HL-60/S4 treated with retinoic acid at 250 ng/mL for 4 days and 3 days (cell line): ENCODE results near the gene TAL1.

Source experiments
- in situ Hi-C: fragments of 300-500 bp; cut with MboI; formaldehyde crosslinking; loops from 2 replicates; pipeline ENCODE4 v1.7.0; 2022; ENCODE audit warnings: low sequenced_read_pairs

The TAL1 gene

DNA sequence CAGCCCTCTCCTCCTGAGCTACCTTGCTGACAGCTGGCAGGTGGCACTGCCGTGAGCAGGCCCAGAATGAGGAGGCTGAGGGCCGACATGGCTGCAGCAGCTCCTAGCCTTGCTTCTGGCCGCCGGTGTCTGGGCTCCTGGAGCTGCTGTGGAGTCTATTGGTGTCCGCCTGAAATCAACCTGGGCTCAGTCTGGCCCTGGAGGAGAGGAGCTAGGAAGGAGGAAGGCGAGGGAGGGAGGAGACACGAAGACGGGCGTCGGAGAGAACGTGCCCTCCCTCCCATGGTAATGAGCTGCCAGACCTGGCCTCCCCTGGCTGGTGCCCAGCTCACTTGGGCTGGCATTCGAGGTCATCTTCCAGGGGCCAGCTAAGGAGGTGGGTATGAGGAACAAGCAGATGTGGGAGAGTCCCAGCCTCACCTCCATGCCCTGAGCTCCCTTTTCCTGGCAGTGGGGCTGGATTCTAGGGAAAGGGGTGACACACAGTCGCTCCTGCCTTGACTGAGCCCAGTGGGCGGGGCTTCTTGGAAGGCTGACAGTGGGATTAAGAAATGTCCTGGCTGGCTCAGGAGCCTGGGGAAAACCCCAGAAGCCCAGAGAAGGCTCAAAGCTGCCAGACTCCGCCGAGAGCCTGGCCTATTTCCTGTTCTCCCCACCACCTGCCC lies 42.0 kb downstream of the TAL1 start, which contains the start of gene PDZK1IP1:
Gene PDZK1IP1, minus strand, starts transcription at position 193 of the 665 bp plus-strand sequence. Its CDS starts 104 bp downstream, at position 89.
- in situ Hi-C loops, result loop anchor here (25.0 kb wide), 1 partner anchor 522 kb away; no protein-coding TSS in a partner anchor

DNA sequence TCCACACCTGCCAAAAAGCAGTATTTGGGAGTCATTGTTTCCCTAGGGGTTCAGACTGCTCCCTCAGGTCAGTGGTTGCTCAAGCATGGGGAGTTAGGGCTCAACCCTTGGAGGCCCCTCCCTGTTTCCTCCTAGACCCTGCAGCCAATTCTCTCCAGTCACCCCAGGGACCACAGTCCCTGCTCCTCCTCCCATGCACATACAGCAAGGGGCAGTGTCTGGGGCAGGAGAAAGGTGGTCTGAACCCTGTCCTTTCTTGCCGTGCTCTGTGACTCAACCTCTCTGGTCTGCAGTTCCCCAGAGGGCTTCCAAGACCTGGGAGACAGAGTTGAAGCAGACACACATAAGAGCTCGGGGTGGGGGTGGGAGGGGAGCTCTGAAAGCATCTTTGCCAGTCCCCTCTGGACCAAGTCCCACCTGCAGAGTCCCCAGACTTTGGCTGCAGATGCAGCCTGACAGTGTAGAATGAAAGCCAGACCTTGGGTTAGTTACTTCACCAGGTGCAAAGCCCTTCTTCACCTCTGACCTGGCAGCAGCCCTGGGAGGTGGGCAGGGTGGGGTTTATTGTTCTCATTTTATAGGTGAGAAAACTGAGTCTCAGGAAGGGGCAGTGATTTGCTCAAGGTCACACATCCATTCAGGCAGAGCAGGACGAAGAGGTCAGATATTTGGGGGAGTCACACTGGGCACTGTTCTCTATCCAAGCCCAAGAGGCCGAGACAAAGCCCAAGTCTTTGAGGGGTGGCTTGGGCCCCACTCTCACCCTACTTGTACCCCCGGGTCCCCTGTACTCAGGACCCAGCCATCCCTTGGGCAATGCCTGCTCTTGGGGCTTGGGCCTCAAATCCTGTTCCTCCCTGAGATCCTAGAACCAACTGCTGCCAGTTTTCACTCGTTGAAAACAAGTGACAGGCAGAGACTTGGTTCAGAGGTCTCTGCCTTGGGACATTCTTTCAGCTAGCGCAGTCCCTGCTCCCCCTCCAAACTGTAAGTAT lies 42.9 kb downstream of the TAL1 start:
- in situ Hi-C loops, result loop anchor here (25.0 kb wide), 1 partner anchor 523 kb away; no protein-coding TSS in a partner anchor

DNA sequence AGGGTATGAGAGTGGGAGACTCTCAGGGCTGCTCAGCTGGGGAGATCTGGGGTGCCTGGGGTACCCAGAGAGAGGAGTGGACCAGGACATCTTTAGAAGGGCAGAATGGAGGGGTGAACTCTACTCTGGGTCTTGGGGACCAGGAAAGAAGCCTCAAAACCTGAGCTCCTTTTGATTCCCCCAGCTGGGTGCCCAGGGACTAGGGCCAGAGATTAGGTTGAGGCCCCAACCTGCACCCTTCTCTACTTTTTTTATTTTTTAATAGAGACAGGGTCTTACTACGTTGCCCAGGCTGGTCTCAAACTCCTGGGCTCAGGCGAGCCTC lies 44.1 kb downstream of the TAL1 start:
- in situ Hi-C loops, result loop anchor here (25.0 kb wide), 1 partner anchor 524 kb away; no protein-coding TSS in a partner anchor

DNA sequence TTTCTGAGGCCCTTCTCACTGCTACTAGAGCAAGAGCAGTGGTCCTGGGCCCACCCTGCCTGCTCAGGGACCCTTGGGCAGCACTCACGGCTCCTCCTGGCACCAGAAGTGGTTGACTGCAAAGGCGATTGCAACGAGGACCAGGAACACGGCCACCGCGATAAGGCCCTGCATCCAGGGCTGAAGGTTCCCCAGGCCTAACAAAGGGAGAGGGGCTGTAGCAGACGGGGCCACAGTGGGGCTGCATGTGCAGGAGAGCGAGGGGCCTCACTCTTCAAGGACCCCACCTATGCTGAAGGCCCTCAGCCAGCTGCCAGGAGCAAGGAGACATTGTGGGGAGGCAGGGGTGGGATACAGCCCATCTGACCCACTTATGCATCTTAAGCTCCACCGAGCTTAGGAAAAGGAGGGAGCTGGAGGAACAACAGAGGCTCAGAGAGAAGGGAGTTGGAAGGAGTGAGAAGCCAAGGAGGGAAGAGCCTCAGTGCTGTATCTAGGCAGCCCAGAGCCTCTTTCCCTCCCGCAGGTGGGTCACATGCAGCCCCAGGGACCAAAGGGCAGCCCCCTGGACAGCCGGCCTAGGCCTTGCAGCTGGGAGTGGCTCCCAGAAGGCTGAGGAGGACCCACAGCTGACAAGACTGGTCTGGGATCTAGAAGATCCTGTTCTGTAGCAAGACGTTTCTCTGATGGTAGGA lies 44.6 kb downstream of the TAL1 start:
- in situ Hi-C loops, result loop anchor here (25.0 kb wide), 1 partner anchor 525 kb away; no protein-coding TSS in a partner anchor

DNA sequence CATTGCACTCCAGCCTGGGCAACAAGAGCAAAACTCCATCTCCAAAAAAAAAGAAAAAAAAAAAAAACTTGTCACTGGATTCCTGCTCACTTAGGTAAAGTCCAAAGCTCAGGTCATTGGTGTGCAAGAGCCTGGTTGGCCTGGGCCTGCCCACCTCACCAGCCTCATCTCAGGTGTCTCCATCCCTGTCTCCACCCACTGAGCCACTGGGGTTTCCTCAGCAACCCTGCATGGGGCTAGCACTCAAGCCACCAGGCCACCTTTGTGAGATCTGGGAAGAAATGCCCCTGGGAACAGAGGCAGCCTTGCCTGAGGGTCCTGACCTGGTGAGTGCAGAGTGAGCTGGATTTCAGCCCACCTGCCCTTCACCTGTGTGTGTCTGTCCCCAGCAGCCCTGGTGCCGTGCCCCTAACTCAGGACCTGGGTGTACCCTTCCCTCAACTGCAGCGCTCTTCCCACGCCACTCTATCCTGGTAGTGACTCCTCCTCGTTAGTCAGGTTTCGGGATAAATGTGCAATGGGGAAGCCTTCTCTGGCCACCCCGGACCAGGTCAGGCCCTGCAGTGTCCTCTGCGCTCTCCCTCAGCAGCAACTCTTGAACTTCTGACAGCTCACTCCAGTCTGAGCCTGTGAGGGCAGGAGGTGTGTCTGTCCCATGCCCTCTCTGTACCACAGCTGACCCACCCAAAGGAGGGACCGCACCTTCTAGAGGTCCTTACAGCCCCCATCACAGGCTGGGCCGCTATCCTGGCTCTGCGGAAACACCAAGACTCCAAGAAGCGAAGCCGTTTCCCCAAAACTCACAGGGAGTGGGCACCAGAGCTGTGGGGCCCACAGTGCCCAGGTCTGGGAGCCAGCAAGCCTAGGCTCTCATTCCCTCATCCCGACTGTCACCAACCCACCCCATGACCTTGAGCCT lies 45.5 kb downstream of the TAL1 start:
- in situ Hi-C loops, result loop anchor here (25.0 kb wide), 1 partner anchor 526 kb away; no protein-coding TSS in a partner anchor

DNA sequence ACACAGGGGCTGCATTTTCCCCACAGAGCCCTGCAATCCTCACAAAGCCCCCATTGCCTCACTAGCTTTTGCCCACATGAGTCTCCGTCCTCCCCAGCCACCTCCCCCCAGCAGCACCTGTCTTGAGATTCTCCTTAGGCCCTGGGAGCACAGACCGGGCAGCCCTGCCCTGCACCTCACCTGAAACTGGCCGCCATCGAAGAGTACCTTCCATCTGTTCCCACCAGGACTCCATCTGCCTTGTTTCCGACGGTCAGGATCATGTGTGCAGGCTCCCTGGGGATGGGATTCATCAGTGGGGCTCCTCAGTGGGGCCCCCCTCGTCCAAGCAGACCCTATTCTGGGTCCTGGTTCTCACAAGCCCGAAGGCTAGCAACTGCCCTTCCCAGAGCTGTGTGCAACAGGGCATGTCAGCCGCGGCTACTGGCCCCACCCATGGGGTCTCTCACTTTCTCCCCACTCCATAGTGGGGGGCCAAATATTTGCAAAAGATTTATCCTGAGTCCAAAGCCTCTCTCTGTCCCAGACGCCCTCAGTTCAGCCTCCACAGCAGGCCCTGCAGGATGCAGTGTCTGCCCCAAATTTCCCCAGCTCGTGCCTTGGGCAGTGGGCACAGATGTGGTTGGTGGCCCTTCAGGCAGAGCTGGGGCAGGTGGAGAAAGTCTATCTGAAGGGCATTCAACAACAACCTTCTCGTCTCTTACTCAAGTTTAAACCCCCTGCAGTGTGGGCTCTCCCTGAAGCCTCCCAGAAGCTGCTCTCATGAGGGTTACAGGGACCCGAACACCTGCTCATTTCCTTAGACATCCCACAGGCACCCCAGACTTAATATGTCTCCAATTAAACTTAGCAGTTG lies 47.0 kb downstream of the TAL1 start:
- in situ Hi-C loops, result loop anchor here (25.0 kb wide), 1 partner anchor 527 kb away; no protein-coding TSS in a partner anchor

DNA sequence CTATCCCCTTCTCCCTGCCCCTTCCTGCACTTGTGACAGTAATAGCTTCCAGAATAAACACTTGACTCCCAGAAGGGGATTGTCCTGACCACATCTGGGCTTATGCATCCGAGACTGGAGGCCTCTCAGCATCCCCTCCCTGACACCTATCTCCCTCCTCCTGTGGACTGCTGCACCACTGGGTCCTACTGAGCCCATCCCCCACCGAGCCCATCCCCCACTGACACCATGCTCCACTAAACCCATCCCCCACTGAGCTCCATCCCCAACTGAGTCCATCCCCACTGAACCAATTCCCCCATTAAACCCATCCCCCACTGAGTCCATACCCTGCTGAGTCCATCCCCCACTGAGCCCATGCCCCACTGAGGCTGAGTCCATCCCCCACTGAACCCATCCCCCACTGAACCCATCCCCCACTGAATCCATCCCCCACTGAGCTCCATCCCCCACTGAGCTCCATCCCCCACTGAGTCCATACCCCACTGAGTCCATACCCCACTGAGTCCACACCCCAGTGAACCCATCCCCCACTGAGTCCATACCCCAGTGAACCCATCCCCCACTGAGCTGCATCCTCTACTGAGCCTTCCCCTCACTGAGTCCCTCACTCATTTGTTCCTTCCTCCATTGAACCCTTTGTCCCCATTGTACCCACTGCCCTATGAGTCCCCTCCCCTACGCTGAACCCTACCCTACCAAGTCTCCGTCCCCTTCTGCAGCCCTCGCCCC lies 47.8 kb downstream of the TAL1 start:
- in situ Hi-C loops, result loop anchor here (25.0 kb wide), 1 partner anchor 528 kb away; no protein-coding TSS in a partner anchor

DNA sequence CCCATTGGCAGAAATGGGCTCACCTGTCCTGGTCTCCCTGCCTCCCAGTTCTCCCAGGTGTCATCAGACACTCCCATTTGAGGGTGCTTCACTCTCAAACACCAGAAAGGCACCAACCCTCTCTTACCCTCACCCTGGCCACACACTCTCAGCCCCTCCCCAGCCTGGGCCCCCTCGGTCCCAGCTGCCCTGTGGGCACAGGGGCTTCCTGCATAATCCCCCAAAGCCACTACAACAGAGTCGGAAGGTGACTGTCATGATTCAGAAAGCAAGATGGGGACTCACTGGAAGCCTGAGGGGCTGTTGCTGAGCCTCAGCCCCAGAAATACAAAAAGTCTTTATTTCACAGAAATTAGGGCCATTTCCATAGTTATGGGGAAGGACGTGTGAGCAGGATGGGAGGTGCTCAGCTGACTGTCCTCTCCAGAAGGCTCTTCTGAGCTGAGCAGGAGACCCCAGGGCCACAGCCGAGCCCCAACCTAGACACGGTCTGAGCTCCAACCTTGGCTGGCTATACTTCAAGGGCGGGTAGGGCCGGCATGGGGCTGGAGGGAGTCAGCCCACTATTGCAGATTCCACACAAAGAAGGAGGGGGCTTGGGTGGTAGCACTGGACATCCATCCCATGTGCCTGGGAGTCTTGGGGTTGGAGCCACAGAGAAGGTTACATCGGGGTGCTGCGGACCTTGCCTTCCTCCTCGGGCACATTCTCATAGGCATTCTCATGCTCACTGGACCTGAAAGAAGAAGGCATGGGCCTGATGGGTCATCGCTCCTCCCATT lies 48.5 kb downstream of the TAL1 start:
- in situ Hi-C loops, result loop anchor here (25.0 kb wide), 1 partner anchor 529 kb away; no protein-coding TSS in a partner anchor

DNA sequence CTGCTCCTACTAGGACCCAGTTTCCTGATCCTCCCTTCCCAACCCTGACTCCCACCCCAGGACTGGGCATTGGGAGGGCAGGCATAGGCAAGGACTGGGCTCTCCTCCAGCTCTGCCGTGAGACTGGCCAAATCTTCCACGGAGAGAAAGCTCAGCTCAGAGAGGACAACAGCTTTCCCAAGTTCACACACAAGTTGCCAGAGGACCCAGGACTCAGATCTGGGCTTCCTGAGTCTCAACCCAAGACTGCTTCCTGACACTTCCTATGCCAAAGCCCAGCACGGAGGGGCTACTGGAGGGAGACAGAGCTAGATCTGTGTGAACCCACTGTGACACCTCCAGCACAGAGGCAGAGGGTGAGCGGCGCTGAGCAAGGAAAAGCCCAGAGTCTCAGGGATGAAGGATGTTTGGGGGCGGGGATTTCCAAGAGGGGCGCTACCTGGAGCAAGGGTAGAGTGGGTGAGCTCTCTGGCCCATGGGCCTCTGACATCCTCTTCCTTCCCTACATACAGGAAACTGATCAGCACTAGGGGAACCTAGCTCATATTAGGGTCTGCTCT lies 49.3 kb downstream of the TAL1 start:
- in situ Hi-C loops, result loop anchor here (25.0 kb wide), 1 partner anchor 530 kb away; no protein-coding TSS in a partner anchor

DNA sequence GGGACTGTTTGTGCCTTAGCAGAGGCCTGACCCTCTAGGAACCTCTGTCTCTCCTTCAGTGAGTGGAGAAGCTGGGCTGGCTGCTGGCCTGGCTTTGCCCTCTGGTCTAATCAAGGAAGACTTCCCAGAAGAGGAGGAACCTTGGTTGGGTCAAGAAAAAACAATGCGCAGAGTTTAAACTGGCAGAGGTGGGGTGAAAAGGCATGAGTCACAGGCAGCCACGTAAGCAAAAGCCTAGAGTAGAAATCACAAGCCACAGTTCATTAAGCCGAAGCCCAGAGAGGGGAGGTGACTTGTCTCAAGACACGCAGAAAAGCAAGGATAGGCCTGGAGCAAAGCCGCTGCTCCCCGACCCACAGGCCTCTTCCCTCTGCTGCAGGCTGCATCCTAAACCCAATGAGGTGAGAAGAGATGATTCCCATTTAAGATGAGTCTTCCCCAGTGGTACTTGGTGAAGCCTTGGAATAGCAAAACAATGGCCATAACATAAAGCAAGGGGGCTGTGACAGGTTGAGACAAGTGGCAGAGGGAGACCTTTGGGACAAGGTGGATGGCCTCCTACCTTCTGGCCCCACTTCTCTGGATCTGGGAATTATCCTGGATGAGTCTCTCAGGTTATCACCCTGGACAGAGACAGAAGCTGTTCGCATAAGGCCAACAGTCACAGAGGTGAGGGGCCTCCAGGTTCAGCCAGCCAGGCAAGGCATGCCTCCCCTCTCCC lies 49.9 kb downstream of the TAL1 start:
- in situ Hi-C loops, result loop anchor here (25.0 kb wide), 1 partner anchor 530 kb away; no protein-coding TSS in a partner anchor

DNA sequence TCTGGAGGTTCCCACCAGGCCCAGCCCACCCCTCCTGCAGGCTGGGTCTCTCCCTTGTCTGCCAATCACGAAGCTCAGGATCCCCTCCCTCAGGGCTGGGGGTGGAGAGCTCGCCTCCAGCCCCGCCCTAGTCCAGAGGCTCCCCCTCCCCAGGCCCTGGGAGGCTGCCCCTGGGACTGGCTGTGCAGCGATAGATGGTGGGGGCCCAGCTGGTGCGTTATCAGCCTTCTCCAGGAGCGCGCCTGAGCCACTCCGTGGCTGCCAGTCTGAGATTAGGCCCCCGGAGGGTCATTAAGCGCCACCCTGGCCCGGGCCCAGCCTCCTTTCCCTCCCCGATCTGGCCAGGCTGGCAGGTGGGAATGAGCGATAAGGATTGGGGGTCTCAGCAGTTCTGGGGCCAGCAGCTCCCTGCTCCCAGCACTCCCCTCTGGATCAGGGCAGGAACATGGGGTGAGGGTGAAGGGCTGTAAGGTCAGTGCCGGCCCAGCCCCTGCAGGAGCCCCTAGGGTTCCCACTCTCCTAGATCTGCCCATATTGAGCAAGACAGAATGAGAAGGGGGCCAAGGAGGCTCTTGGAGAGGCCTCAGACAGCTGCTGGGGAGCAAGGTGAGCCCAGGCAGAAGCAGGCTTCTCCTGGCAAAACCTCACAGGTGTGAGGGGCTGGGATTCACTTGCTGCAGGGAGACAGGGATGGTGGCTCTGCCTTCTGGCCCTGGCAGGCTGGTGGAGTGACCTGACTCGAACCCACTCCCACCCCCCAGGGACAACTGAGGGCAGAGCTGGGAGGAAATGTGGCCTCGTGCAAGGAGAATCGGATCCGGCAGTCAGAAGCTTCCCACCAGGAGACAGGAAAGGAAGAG lies 50.7 kb downstream of the TAL1 start:
- in situ Hi-C loops, result loop anchor here (25.0 kb wide), 1 partner anchor 531 kb away; no protein-coding TSS in a partner anchor

DNA sequence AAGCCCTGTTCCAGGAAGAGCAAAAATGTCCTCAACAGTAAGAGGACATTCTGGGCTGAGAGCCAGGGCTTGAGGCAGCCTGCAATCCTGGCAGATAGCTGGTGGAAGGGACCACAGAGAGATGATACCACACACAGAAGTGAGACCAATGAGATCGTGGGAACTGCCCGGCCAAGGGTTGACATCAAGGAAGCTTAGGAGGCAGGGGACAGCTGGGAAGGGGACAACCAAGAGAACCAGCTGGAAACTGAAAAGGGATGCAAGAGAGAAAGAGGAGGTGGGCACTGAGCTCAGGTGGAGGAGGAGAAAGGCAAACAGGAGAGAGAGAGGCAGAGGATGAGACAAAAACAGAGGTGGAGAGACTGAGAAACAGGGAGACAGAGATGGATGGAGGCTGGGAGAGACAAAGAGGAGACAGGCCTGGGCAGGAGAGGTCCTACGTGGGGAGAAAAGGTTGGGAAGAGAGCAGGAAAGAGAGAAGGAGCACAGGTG lies 51.4 kb downstream of the TAL1 start:
- in situ Hi-C loops, result loop anchor here (25.0 kb wide), 1 partner anchor 532 kb away; no protein-coding TSS in a partner anchor

DNA sequence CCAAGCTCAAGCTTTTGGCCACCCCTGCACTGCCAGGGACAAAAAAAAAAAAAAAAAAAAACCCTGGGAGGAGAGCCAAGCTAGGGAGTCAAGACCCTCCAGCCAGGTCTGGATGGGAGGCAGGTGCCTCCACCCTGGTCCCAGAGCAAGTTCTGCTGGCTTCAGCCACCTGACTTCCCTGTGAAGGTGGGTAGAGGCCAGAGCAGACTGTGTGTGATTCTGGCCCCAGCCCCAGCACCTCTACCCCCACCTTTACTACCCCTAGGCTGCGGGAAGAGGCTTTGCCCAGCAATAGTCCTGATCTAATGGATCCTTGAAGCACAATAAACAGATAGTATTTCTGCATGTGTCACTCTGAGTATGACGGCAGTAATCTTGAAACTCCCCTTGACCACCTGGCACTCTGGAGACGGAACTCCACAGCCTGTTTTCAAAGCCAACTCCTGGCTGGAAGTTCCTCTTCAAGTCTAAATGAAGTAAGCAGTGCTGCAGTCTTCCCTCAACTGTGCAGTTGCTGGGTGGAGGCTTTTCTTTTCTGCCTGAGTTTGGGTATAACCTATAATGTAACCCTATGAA lies 51.9 kb downstream of the TAL1 start:
- in situ Hi-C loops, result loop anchor here (25.0 kb wide), 1 partner anchor 532 kb away; no protein-coding TSS in a partner anchor
